GM12878 (cell line): Measurements from ENCODE around the gene ERC1. TPM values are rescaled to one million over a fixed set of nuclear protein-coding genes. Genes with fewer than 3 reads are reported as not detected.

Experiments used
- ATAC-seq: fragments of 200-7000 bp; cut with Tn5 transposase; 3 replicates; pipeline ENCODE4 v1.9.1; 2020; ENCODE audit warnings: mild to moderate bottlenecking, moderate library complexity
- BruUV-seq: library from RNA; stranded (reverse); fragments of 400-500 nt; replicated peaks from 2 replicates; lab custom pipeline; 2021; lab: Mats Ljungman, UMichigan
- CTCF ChIA-PET: fragments of 300-600 bp; sonication (Branson Sonifier 250); formaldehyde crosslinking; extraction: SDS; loops from one replicate; lab custom pipeline; 2021; ENCODE audit warnings: inconsistent platforms; lab: Yijun Ruan, JAX
- POLR2A ChIA-PET: fragments of 350-600 bp; formaldehyde crosslinking; extraction: SDS; loops from one replicate; lab custom pipeline; 2021; ENCODE audit warnings: inconsistent platforms; lab: Charles Lee
- RAD21 ChIA-PET: fragments of 300-600 bp; sonication (Branson Sonifier 250); formaldehyde crosslinking; loops from one replicate; lab custom pipeline; 2023; ENCODE audit warnings: antibody characterized with exemption; ENCODE audit not compliant: unreplicated experiment; lab: Charles Lee
- SMC1A ChIA-PET: fragments of 300-600 bp; sonication (Branson Sonifier 250); formaldehyde crosslinking; loops from one replicate; lab custom pipeline; 2023; ENCODE audit not compliant: unreplicated experiment, uncharacterized antibody; lab: Charles Lee
- DNase-seq: peaks from one replicate; pipeline ENCODE4 v3.0.0-alpha.2; 2011; ENCODE audit warnings: low read depth, low spot score
- FAIRE-seq: peaks from 3 replicates; lab custom pipeline; 2011; peaks lifted over from hg19 to GRCh38; lab: Jason Lieb, UNC
- H2AFZ ChIP-seq: 2 replicates; pipeline ENCODE4 v1.6.0; 2011; ENCODE audit warnings: low read depth, low read length, control low read depth; ENCODE audit not compliant: control insufficient read depth
- H3K27ac ChIP-seq: 2 replicates; pipeline ENCODE4 v1.5.1; 2011; ENCODE audit warnings: control low read depth; ENCODE audit not compliant: control insufficient read depth, insufficient read depth
- H3K27me3 ChIP-seq, 2 experiments: replicated peaks in 1 of 2; 2 replicates each; pipeline versions ENCODE4 v1.6.0 to v1.6.1; 2011; ENCODE audit warnings: low read length in 1 of 2; ENCODE audit not compliant: control insufficient read depth in 2 of 2, insufficient read depth in 2 of 2
- H3K36me3 ChIP-seq, 2 experiments: 2 replicates each; pipeline ENCODE4 v1.5.1; 2011; ENCODE audit warnings: low read length in 1 of 2; ENCODE audit not compliant: control insufficient read depth in 2 of 2, insufficient read depth in 2 of 2
- H3K4me1 ChIP-seq: 2 replicates; pipeline ENCODE4 v1.6.1; 2011; ENCODE audit warnings: mild to moderate bottlenecking, low read length, moderate library complexity, mixed read lengths; ENCODE audit not compliant: control insufficient read depth, insufficient read depth
- H3K4me2 ChIP-seq: 2 replicates; pipeline ENCODE4 v1.6.0; 2011; ENCODE audit warnings: control low read depth; ENCODE audit not compliant: control insufficient read depth, insufficient read depth
- H3K4me3 ChIP-seq: fragments of 200-600 bp; sonication (generic); 2 replicates; pipeline ENCODE4 v1.5.1; 2016
- H3K79me2 ChIP-seq: 2 replicates; pipeline ENCODE4 v1.6.0; 2011; ENCODE audit warnings: low read length; ENCODE audit not compliant: control insufficient read depth, insufficient read depth
- H3K9ac ChIP-seq: 2 replicates; pipeline ENCODE4 v1.8.0; 2011; ENCODE audit warnings: low read length, control low read depth, mixed read lengths; ENCODE audit not compliant: control insufficient read depth, insufficient read depth
- H3K9me3 ChIP-seq: replicated peaks from 3 replicates; pipeline ENCODE4 v1.5.1; 2011; ENCODE audit warnings: mild to moderate bottlenecking, low read length; ENCODE audit not compliant: control insufficient read depth, insufficient read depth
- H4K20me1 ChIP-seq: 2 replicates; pipeline ENCODE4 v1.6.0; 2011; ENCODE audit not compliant: control insufficient read depth, insufficient read depth
- ASH2L ChIP-seq: fragments of 300-600, 200-600 bp; sonication (generic); IDR thresholded peaks from 2 replicates; pipeline ENCODE4 v1.6.1; 2017; ENCODE audit warnings: low read depth, mild to moderate bottlenecking, borderline replicate concordance
- BRCA1 ChIP-seq: IDR thresholded peaks from 2 replicates; pipeline ENCODE4 v1.6.1; 2011; ENCODE audit warnings: low read depth, low read length, improper control_type of control experiment
- EP300 ChIP-seq, 2 experiments: fragments of 150-350 bp in 1 of 2; IDR thresholded peaks; 2 replicates each; pipeline ENCODE4 v1.6.1; 2011 to 2012; ENCODE audit warnings: low read depth in 2 of 2, low read length in 2 of 2, borderline replicate concordance in 1 of 2, improper control_type of control experiment in 1 of 2, inconsistent platforms in 1 of 2; ENCODE audit not compliant: control insufficient read depth in 1 of 2
- EZH2 ChIP-seq: IDR thresholded peaks from 2 replicates; pipeline ENCODE4 v1.6.1; 2012; ENCODE audit warnings: low read depth, mild to moderate bottlenecking, control low read depth, inconsistent platforms, low read length, borderline replicate concordance; ENCODE audit not compliant: control insufficient read depth
- FOXM1 ChIP-seq: IDR thresholded peaks from 2 replicates; pipeline ENCODE4 v1.6.1; 2012; ENCODE audit warnings: low read depth, mild to moderate bottlenecking, inconsistent platforms, low read length, moderate library complexity
- HDAC6 ChIP-seq: fragments of 200-600 bp; sonication (generic); IDR thresholded peaks from one replicate; pipeline ENCODE4 v1.8.0; 2017; ENCODE audit warnings: antibody characterized with exemption; ENCODE audit not compliant: unreplicated experiment
- NFYA ChIP-seq: IDR thresholded peaks from 2 replicates; pipeline ENCODE4 v1.6.1; 2011; ENCODE audit warnings: low read depth, mild to moderate bottlenecking, low read length, improper control_type of control experiment, borderline replicate concordance
- POU2F2 ChIP-seq: IDR thresholded peaks from 3 replicates; pipeline ENCODE4 v1.6.1; 2011; ENCODE audit warnings: low read depth, mild to moderate bottlenecking, low read length, borderline replicate concordance
- RAD51 ChIP-seq: fragments of 450-650 bp; IDR thresholded peaks from 2 replicates; pipeline ENCODE4 v1.6.1; 2016; ENCODE audit warnings: moderate library complexity, mild to moderate bottlenecking, inconsistent platforms
- SMAD5 ChIP-seq: IDR thresholded peaks from 2 replicates; pipeline ENCODE4 v1.6.1; 2016; ENCODE audit warnings: antibody characterized with exemption, low read depth
- SMC3 ChIP-seq: IDR thresholded peaks from 2 replicates; pipeline ENCODE4 v1.6.1; 2011; ENCODE audit warnings: low read length, improper control_type of control experiment, borderline replicate concordance
- STAT1 ChIP-seq: fragments of 450-650 bp; conservative IDR thresholded peaks from 2 replicates; pipeline ENCODE4 v1.6.1; 2014; ENCODE audit warnings: antibody characterized with exemption, mild to moderate bottlenecking
- TAF1 ChIP-seq: IDR thresholded peaks from 2 replicates; pipeline ENCODE4 v1.6.1; 2011; ENCODE audit warnings: mild to moderate bottlenecking, low read depth, low read length, borderline replicate concordance
- WGBS: methylation state at CpG from one replicate; pipeline ENCODE4 v1.1.6; 2016; ENCODE audit warnings: low lambda C conversion rate; ENCODE audit not compliant: insufficient replicate concordance, insufficient coverage; ENCODE audit errors: missing lambda C conversion rate; 5-methylcytosine and 5-hydroxymethylcytosine counted together
- in situ Hi-C: fragments of 300-500 bp; cut with MboI; formaldehyde crosslinking; loops from 9 replicates; pipeline ENCODE4 v1.14.3; 2018; ENCODE audit warnings: mixed read lengths
- intact Hi-C: fragments of 100-400 bp; cut with micrococcal nuclease; formaldehyde crosslinking; loops from one replicate; pipeline ENCODE4 v1.14.2; 2022; ENCODE audit not compliant: unreplicated experiment
- polyA plus RNA-seq, 11 experiments: library from polyadenylated mRNA; depleted of rRNA in 4 of 11; unstranded in 6 of 11; stranded (reverse) in 5 of 11; fragments of >200 nt; fragmentation: Nextera tagmentation in 4 of 11; fragmentation: Illumina TruSeq in 1 of 11; extraction: Ambion mirVana in 4 of 11; extraction: Trizol in 1 of 11; gene quantifications; 1 replicate in 1 of 11; 2 replicates in 10 of 11; pipeline versions ENCODE4 v1.2.1 to v1.2.3, GENCODE V29; 2011 to 2016; ENCODE audit warnings: inconsistent platforms in 2 of 11, missing spikeins in 2 of 11, low read depth in 1 of 11
- total RNA-seq, 4 experiments: library from RNA; depleted of rRNA in 3 of 4; stranded (reverse); fragments of >200 nt in 3 of 4; fragmentation: Illumina TruSeq in 1 of 4; extraction: Trizol in 1 of 4; gene quantifications; 2 replicates each; pipeline versions ENCODE4 v1.2.1 to v1.2.3, GENCODE V29; 2013 to 2021
- TF ChIP-seq, protein P1 (sequence below): fragments of 150-350 bp; IDR thresholded peaks from 2 replicates; pipeline ENCODE4 v1.6.1; 2014; ENCODE audit warnings: mild to moderate bottlenecking, low read depth, low read length

ERC1 gene
- total and polyA plus RNA-seq, 10 of the 15 experiments (the other 5 are each of a cell fraction or from before 2014, with no cell fraction given) = 0.75 to 8.0 (median 5.0) TPM

DNA sequence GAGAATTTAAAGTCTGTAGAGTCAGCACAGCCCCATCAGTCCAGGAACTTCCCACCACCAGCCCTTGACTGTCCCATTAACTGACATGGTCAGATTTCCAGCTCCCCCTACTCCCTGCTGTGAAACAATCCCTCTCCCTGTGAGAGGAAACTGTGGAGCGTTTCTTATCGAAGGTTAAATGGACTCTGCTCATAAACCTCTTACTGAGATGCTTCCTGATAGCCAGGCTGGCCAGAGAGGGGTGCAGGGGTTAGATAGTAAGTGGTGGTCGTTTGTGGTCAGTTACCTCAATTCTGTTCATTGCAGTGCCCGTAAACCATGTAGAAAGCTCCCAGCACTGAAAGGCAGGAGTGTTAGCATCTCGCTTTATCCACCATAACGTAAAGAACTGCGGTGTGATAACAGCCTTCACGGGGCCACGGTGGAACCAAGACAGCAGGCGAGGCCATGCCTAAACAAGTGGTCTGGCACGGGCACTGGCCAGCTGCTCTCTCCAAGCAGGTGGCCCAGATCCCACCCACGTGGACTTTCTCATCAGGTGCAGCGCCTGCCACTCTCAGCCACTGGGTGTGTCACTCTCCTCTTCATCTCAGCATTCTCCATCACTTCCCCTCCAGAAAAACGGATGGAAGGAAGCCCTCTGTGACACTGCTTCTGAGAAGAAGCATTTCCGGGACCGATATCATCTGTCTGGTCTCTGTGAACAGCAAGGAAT, 501.1 kb downstream of the ERC1 start:
- Histone ChIP-seq H3K27ac (no peak overlapping the region), H3K4me2 (no peak overlapping the region), H3K9me3 (no peaks in the 10 kb centered on the region), H3K36me3 (no peaks in the 10 kb centered on the region), H4K20me1 (no peaks in the 10 kb centered on the region), H3K4me1 (no peaks in the 10 kb centered on the region; the same call in 1 of the 2 replicates), H3K27me3 (no peaks in the 10 kb centered on the region), H3K79me2 (no peaks in the 10 kb centered on the region), H3K4me3 (no peak overlapping the region), H2AFZ (no peak overlapping the region), H3K9ac (no peak overlapping the region)
- FAIRE-seq (no peak), DNase-seq (no peak), ATAC-seq (no peak)
- intact Hi-C loops (no loop called here), in situ Hi-C loops (no loop called here)
- ChIA-PET CTCF (no interaction called here), POLR2A (no interaction called here), RAD21 (no interaction called here), SMC1A (interaction anchor here (1.0 kb wide), 1 partner anchor 374 kb away, joined by 3 read pairs; no protein-coding TSS in a partner anchor)
- no TSS peak for BruUV-seq
- no peak for TF ChIP-seq POU2F2
- TF ChIP-seq HDAC6 = no peak
- TF ChIP-seq EP300 (IDR thresholded peaks at IDR 0.05; ENCODE audit: borderline replicate concordance in 1 of 2, control insufficient read depth in 1 of 2, low read depth in 2 of 2, low read length in 2 of 2) = no peak
- no peak for TF ChIP-seq NFYA
- TF ChIP-seq BRCA1 = no peak
- no peak for TF ChIP-seq SMAD5
- TF ChIP-seq RAD51 = no peak
- no peak for TF ChIP-seq SMC3
- TF ChIP-seq, protein P1, sequence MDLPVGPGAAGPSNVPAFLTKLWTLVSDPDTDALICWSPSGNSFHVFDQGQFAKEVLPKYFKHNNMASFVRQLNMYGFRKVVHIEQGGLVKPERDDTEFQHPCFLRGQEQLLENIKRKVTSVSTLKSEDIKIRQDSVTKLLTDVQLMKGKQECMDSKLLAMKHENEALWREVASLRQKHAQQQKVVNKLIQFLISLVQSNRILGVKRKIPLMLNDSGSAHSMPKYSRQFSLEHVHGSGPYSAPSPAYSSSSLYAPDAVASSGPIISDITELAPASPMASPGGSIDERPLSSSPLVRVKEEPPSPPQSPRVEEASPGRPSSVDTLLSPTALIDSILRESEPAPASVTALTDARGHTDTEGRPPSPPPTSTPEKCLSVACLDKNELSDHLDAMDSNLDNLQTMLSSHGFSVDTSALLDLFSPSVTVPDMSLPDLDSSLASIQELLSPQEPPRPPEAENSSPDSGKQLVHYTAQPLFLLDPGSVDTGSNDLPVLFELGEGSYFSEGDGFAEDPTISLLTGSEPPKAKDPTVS = no peak
- TF ChIP-seq EZH2 = no peak
- TF ChIP-seq TAF1 = no peak
- no peak for TF ChIP-seq STAT1
- no peak for TF ChIP-seq FOXM1
- no peak for TF ChIP-seq ASH2L
- WGBS = 56% methylated on average over 16 of the region's 16 CpGs
